ENCODE measurements around the gene PTX4. TPM values are rescaled to one million over a fixed set of nuclear protein-coding genes. Genes with fewer than 3 reads are reported as not detected.
A peak's percentile ranks its signal among the peaks of the same experiment; 100 is the strongest.
"Not testable (repeated sequence)": the region's sequence is repeated elsewhere in the genome, so short reads cannot be mapped to it uniquely, and the experiment has no call there.

Gene PTX4
- total and polyA plus RNA-seq, 9 of the 15 experiments (the other 6 are each of a cell fraction or from before 2014, with no cell fraction given): 0.11 TPM; not detected in 8

GRCh38 chr16:1478937-1479336 is 9.8 kb downstream of the PTX4 start:
- H3K9me3 ChIP-seq (replicated peaks; ENCODE audit: control insufficient read depth, insufficient read depth, low read depth, low read length); H3K4me2 ChIP-seq (ENCODE audit: insufficient read depth, low read length); H3K4me3 ChIP-seq; intact Hi-C loops (cut with micrococcal nuclease); H3K9me1 ChIP-seq (ENCODE audit: control insufficient read depth, insufficient read depth, low read length); BruUV-seq (replicated peaks); CTCF ChIA-PET (ENCODE audit: low intra/inter-chr PET ratio); H3K9ac ChIP-seq (ENCODE audit: insufficient read depth in 1 of 2, low read depth in 2 of 2, low read length in 2 of 2); H3K36me3 ChIP-seq (ENCODE audit: control insufficient read depth, insufficient read depth, low read length); ATAC-seq; H3K27me3 ChIP-seq (ENCODE audit: control insufficient read depth in 2 of 2, insufficient read depth in 2 of 2, low read length in 2 of 2); DNase-seq (ENCODE audit: extremely low read depth in 1 of 4, low spot score in 3 of 4); H3K27ac ChIP-seq (ENCODE audit: extremely low read depth, low read depth, low read length); FAIRE-seq; H4K20me1 ChIP-seq (replicated peaks; ENCODE audit: control insufficient read depth, insufficient read depth, low read length); H2AFZ ChIP-seq (ENCODE audit: low read depth, low read length); in situ Hi-C loops (cut with MboI): not testable (repeated sequence)
- POLR2A ChIA-PET: interaction anchor here (0.6 to 1.4 kb wide), 2 partner anchors 14 to 86 kb away, joined by 3 read pairs; no protein-coding TSS in a partner anchor
- WGBS (ENCODE audit: insufficient coverage, low coverage, missing lambda C conversion rate): 70% methylated on average over 9 of the region's 9 CpGs
- TF ChIP-seq ZNF146 (CRISPR knock-in tag; IDR thresholded peaks at IDR 0.05; ENCODE audit: unreplicated experiment): peak; percentile 84
- Histone ChIP-seq H3K79me2 (ENCODE audit: control insufficient read depth, insufficient read depth, low read length) (peaks cover 19% of the 10 kb centered on the region), H3K4me1 (replicated peaks in 1 of 2; ENCODE audit: control insufficient read depth in 2 of 2, insufficient read depth in 2 of 2, low read length in 2 of 2) (peaks cover 10 to 40% of the 10 kb centered on the region in 2 experiments; a peak in 4 of 5 replicates)

- H3K9me3 ChIP-seq (replicated peaks; ENCODE audit: control insufficient read depth, insufficient read depth, low read depth, low read length): no peaks in the 10 kb centered on the region
- in situ Hi-C loops (cut with MboI) (no loop called here), intact Hi-C loops (cut with micrococcal nuclease) (no loop called here)
- ATAC-seq (no peak), DNase-seq (ENCODE audit: extremely low read depth in 1 of 4, low spot score in 3 of 4) (no peak), FAIRE-seq (no peak)
- ChIA-PET CTCF (ENCODE audit: low intra/inter-chr PET ratio) (no interaction called here), POLR2A (no interaction called here)
- no peaks in the 10 kb centered on the region for H3K36me3 ChIP-seq (ENCODE audit: control insufficient read depth, insufficient read depth, low read length)
- peaks cover 37% of the 10 kb centered on the region for H3K79me2 ChIP-seq (ENCODE audit: control insufficient read depth, insufficient read depth, low read length)
- no peak overlapping the region for H2AFZ ChIP-seq (ENCODE audit: low read depth, low read length)
- no TSS peak for BruUV-seq (replicated peaks)
- 0 out of 2 replicates have a peak, but pooled peaks cover 2% of the 10 kb centered on the region for H4K20me1 ChIP-seq (replicated peaks; ENCODE audit: control insufficient read depth, insufficient read depth, low read length)
- 81% methylated on average over 10 of the region's 10 CpGs for WGBS (ENCODE audit: insufficient coverage, low coverage, missing lambda C conversion rate)
- H3K4me3 ChIP-seq: no peak overlapping the region
- H3K27me3 ChIP-seq (ENCODE audit: control insufficient read depth in 2 of 2, insufficient read depth in 2 of 2, low read length in 2 of 2): no peaks in the 10 kb centered on the region
- no peaks in the 10 kb centered on the region for H3K9me1 ChIP-seq (ENCODE audit: control insufficient read depth, insufficient read depth, low read length)
- no peak overlapping the region for H3K9ac ChIP-seq (ENCODE audit: insufficient read depth in 1 of 2, low read depth in 2 of 2, low read length in 2 of 2)
- peaks cover 18 to 38% of the 10 kb centered on the region in 2 experiments; a peak in 4 of 5 replicates for H3K4me1 ChIP-seq (replicated peaks in 1 of 2; ENCODE audit: control insufficient read depth in 2 of 2, insufficient read depth in 2 of 2, low read length in 2 of 2)
- no peak overlapping the region for H3K4me2 ChIP-seq (ENCODE audit: insufficient read depth, low read length)
- H3K27ac ChIP-seq (ENCODE audit: extremely low read depth, low read depth, low read length): no peak overlapping the region
- TF ChIP-seq GTF3C2 (IDR thresholded peaks at IDR 0.05; ENCODE audit: borderline replicate concordance, extremely low read depth, insufficient read length) (no peak), SRF (CRISPR knock-in tag; IDR thresholded peaks at IDR 0.05) (no peak), TAF15 (IDR thresholded peaks at IDR 0.05; ENCODE audit: low read depth, low read length) (no peak), CHD2 (IDR thresholded peaks at IDR 0.05; ENCODE audit: low read depth, low read length) (no peak), ZNF253 (CRISPR knock-in tag; conservative IDR thresholded peaks at IDR 0.05) (no peak), FOXO4 (CRISPR knock-in tag; IDR thresholded peaks at IDR 0.05) (no peak), BACH1 (tag; IDR thresholded peaks at IDR 0.05) (no peak), EP400 (IDR thresholded peaks at IDR 0.05) (no peak), DNMT1 (IDR thresholded peaks at IDR 0.05) (no peak), SP2 (IDR thresholded peaks at IDR 0.05; ENCODE audit: extremely low read depth, low read depth, low read length, poor library complexity, severe bottlenecking) (no peak)
Observed at GRCh38 chr16:1477033-1477432, 11.7 kb downstream of the PTX4 start.
